ENCODE measurements around the gene CLTRN.
A peak's percentile ranks its signal among the peaks of the same experiment; 100 is the strongest.

DNA sequence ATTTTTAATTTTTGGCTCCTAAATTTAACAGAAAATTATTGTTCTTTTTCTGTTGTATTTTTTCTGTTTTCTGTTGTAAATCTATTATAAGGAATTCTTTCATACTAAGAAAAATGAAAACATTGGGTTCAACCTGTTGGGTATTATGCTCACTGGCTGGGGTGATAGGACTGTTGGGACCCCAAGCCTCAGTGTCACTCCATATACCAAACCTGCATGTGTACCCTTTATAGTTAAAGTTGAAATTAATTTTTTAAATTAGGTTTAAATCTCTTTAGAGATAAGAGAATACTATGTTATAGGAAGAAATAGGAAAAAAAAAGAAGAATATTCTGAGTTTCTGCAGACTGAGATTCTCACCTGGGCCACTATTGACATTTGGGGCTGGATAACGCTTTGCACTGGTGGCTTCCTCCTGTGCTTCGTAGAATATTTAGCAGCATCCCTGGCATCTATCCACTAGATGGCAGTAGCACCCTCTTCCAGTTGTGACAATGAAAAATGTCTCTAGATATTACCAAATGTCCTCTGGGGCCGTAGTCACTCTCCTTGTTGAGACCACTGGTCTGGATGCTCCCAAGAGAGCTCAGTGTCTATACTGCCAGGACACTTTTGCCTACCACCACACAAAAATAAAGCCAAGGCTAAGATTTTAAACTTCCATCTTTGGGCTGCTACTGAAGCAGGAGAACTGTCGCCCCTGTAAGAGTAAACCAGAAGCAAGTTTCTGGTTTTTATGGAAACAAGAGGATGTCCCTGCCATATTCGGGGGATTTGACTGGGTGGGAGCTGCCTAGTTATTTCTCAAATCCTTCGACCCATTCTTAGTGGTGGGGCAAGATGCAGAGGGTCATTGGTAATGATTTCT, 22.4 kb upstream of the CLTRN start:
- TF ChIP-seq, protein P1, sequence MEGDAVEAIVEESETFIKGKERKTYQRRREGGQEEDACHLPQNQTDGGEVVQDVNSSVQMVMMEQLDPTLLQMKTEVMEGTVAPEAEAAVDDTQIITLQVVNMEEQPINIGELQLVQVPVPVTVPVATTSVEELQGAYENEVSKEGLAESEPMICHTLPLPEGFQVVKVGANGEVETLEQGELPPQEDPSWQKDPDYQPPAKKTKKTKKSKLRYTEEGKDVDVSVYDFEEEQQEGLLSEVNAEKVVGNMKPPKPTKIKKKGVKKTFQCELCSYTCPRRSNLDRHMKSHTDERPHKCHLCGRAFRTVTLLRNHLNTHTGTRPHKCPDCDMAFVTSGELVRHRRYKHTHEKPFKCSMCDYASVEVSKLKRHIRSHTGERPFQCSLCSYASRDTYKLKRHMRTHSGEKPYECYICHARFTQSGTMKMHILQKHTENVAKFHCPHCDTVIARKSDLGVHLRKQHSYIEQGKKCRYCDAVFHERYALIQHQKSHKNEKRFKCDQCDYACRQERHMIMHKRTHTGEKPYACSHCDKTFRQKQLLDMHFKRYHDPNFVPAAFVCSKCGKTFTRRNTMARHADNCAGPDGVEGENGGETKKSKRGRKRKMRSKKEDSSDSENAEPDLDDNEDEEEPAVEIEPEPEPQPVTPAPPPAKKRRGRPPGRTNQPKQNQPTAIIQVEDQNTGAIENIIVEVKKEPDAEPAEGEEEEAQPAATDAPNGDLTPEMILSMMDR (IDR thresholded peaks at IDR 0.05) = peak; percentile 59 to 91 (median 90)
- no peak for TF ChIP-seq POLR2A (IDR thresholded peaks at IDR 0.05)
